ENCODE data around the gene PLA2G2D.

Gene PLA2G2D

GRCh38 chr1:20119347-20119746 lies at the start of gene PLA2G2D:
PLA2G2D (minus strand) TSS chr1:20119536; CDS start chr1:20119498, 38 bp downstream.
- no peak for DNase-seq

- no peak for DNase-seq
Measured at GRCh38 chr1:20168564-20169491, 49.5 kb upstream of the PLA2G2D start.

GRCh38 chr1:20167126-20167525 lies 47.8 kb upstream of the PLA2G2D start:
- no peak for DNase-seq

- peak in 1 of 2 donors; percentile 13 for DNase-seq
Measured at GRCh38 chr1:20166051-20166450, 46.7 kb upstream of the PLA2G2D start.

GRCh38 chr1:20165522-20165951 lies 46.2 kb upstream of the PLA2G2D start:
- DNase-seq, result no peak

GRCh38 chr1:20164694-20165202 lies 45.4 kb upstream of the PLA2G2D start:
- DNase-seq, result peak in 1 of 2 donors; percentile 27

GRCh38 chr1:20160034-20160433 lies 40.7 kb upstream of the PLA2G2D start:
- DNase-seq, result no peak

- no peak for DNase-seq
Measured at GRCh38 chr1:20158358-20159070, 39.2 kb upstream of the PLA2G2D start.

- DNase-seq, result no peak
Measured at GRCh38 chr1:20154301-20154831, 35.0 kb upstream of the PLA2G2D start.

- peak; percentile 31 to 43 for DNase-seq
Measured at GRCh38 chr1:20153000-20153418, 33.7 kb upstream of the PLA2G2D start.

- no peak for DNase-seq
Measured at GRCh38 chr1:20152599-20152930, 33.2 kb upstream of the PLA2G2D start.

- peak; percentile 41 to 55 for DNase-seq
Measured at GRCh38 chr1:20151906-20152598, 32.7 kb upstream of the PLA2G2D start.

- no peak for DNase-seq
Measured at GRCh38 chr1:20150969-20151368, 31.6 kb upstream of the PLA2G2D start.

GRCh38 chr1:20150326-20150705 lies 31.0 kb upstream of the PLA2G2D start:
- no peak for DNase-seq

- no peak for DNase-seq
Measured at GRCh38 chr1:20149601-20150325, 30.4 kb upstream of the PLA2G2D start.

GRCh38 chr1:20148571-20149500 lies 29.5 kb upstream of the PLA2G2D start:
- no peak for DNase-seq

- DNase-seq, result no peak
Measured at GRCh38 chr1:20147846-20148570, 28.7 kb upstream of the PLA2G2D start.

GRCh38 chr1:20143734-20144565 lies 24.6 kb upstream of the PLA2G2D start:
- DNase-seq, result no peak

GRCh38 chr1:20143318-20143717 lies 24.0 kb upstream of the PLA2G2D start:
- DNase-seq, result no peak

Measured in hippocampal formation (tissue), 2 donors.